Gastrocnemius medialis (tissue), 4 donors: ENCODE data around the gene DBNDD2. TPM values are rescaled to one million over a fixed set of nuclear protein-coding genes. Genes with fewer than 3 reads are reported as not detected.
A peak's percentile ranks its signal among the peaks of the same experiment; 100 is the strongest.

ENCODE experiments used
- ATAC-seq, 2 donors: fragments of 150-250 bp; one replicate each; pipeline ENCODE4 v1.9.1; 2016
- DNase-seq, 2 donors: peaks; one replicate each; pipeline ENCODE4 v3.0.0-alpha.2; 2019
- H3K27ac ChIP-seq, 4 donors: fragments of 200-600 bp; sonication (generic); 1 replicate in 1 of 4; 2 replicates in 3 of 4; pipeline ENCODE4 v1.5.1; 2016 to 2018; ENCODE audit warnings: mild to moderate bottlenecking in 2 of 4, moderate library complexity in 1 of 4
- H3K27me3 ChIP-seq, 3 donors: fragments of 200-600 bp; sonication (generic) in 2 of 3; 1 replicate in 1 of 3; 2 replicates in 2 of 3; pipeline versions ENCODE4 v1.5.1 to v1.6.0; 2016 to 2019; ENCODE audit warnings: mild to moderate bottlenecking in 1 of 3, moderate library complexity in 1 of 3
- H3K36me3 ChIP-seq, 2 donors: fragments of 200-600 bp; sonication (generic) in 1 of 2; one replicate each; pipeline ENCODE4 v1.5.1; 2017 to 2018
- H3K4me1 ChIP-seq, 2 donors: fragments of 200-600 bp; sonication (generic) in 1 of 2; one replicate each; pipeline ENCODE4 v1.5.1; 2016 to 2017; ENCODE audit warnings: mild to moderate bottlenecking in 2 of 2
- H3K4me3 ChIP-seq, 4 donors: fragments of 200-600 bp; sonication (generic) in 3 of 4; 1 replicate in 1 of 4; 2 replicates in 3 of 4; pipeline ENCODE4 v1.5.1; 2016 to 2019; ENCODE audit warnings: mild to moderate bottlenecking in 2 of 4
- H3K9me3 ChIP-seq, 3 donors: fragments of 200-600 bp; sonication (generic) in 2 of 3; 1 replicate in 1 of 3; 2 replicates in 2 of 3; pipeline ENCODE4 v1.5.1; 2016 to 2019
- CTCF ChIP-seq, 5 experiments: fragments of 450-650 bp in 3 of 5; fragments of 200-600 bp in 2 of 5; sonication (generic) in 2 of 5; IDR thresholded peaks in 4 of 5; conservative IDR thresholded peaks in 1 of 5; 1 replicate in 4 of 5; 2 replicates in 1 of 5; pipeline ENCODE4 v1.5.1; 2016 to 2019; ENCODE audit warnings: antibody characterized with exemption in 5 of 5, mild to moderate bottlenecking in 3 of 5, moderate library complexity in 3 of 5
- POLR2A ChIP-seq, 2 donors: fragments of 450-650 bp; IDR thresholded peaks; one replicate each; pipeline ENCODE4 v1.6.1; 2017; ENCODE audit warnings: antibody characterized with exemption in 2 of 2, mild to moderate bottlenecking in 2 of 2, moderate library complexity in 2 of 2
- in situ Hi-C, 4 donors: fragments of 200-750 bp; cut with MboI; loops; one replicate each; pipeline versions ENCODE4 v1.15.0 to v1.8.0; 2017; ENCODE audit warnings: low sequenced_read_pairs in 4 of 4
- intact Hi-C: fragments of 100-400 bp; cut with DNase I; formaldehyde crosslinking; loops from one replicate; pipeline ENCODE4 v1.15.1; 2023; ENCODE audit warnings: low total_unique reads
- total RNA-seq, 4 donors: library from RNA; depleted of rRNA; stranded (reverse); fragments of >200 nt; gene quantifications; one replicate each; pipeline versions ENCODE4 v1.1.0 to v1.2.3, GENCODE V29; 2016

DBNDD2 gene
- total RNA-seq, 4 donors from 2014 or later = 99.5 to 155 (median 121) TPM

- Histone ChIP-seq H3K4me3 (no peak overlapping the region), H3K4me1 (peaks cover 40 to 43% of the 10 kb centered on the region in 2 donors), H3K27me3 (no peaks in the 10 kb centered on the region), H3K36me3 (peaks cover 0 to 26% of the 10 kb centered on the region in 2 donors), H3K27ac (peak overlapping the region; percentile 96 to 100 (median 98)), H3K9me3 (no peaks in the 10 kb centered on the region)
- intact Hi-C loops (no loop called here), in situ Hi-C loops (loop anchor here in 1 of 4 donors (5.0 kb wide), 1 partner anchor 37 kb away; no protein-coding TSS in a partner anchor)
- ATAC-seq (no peak), DNase-seq (no peak)
- TF ChIP-seq POLR2A (IDR thresholded peaks at IDR 0.05) (no peak), CTCF (IDR thresholded peaks at IDR 0.05 in 4 of 5, conservative IDR thresholded peaks at IDR 0.05 in 1 of 5) (no peak)
Measured at GRCh38 chr20:45409521-45410272, 1.6 kb downstream of the DBNDD2 start.

- no peak for DNase-seq
- TF ChIP-seq POLR2A (IDR thresholded peaks at IDR 0.05) = no peak
- TF ChIP-seq CTCF (IDR thresholded peaks at IDR 0.05 in 4 of 5, conservative IDR thresholded peaks at IDR 0.05 in 1 of 5) = no peak
- ATAC-seq = no peak
- Histone ChIP-seq H3K27ac (peak overlapping the region; percentile 96 to 100 (median 98)), H3K4me3 (no peak overlapping the region), H3K36me3 (peaks cover 0 to 26% of the 10 kb centered on the region in 2 donors), H3K9me3 (no peaks in the 10 kb centered on the region), H3K4me1 (peaks cover 46 to 47% of the 10 kb centered on the region in 2 donors), H3K27me3 (no peaks in the 10 kb centered on the region)
- in situ Hi-C loops = loop anchor here in 1 of 4 donors (5.0 kb wide), 1 partner anchor 39 kb away; no protein-coding TSS in a partner anchor
- intact Hi-C loops = no loop called here
Measured at GRCh38 chr20:45410887-45411286, 2.8 kb downstream of the DBNDD2 start.

- Histone ChIP-seq H3K27ac (no peak overlapping the region), H3K4me3 (no peak overlapping the region), H3K36me3 (peaks cover 0 to 26% of the 10 kb centered on the region in 2 donors), H3K9me3 (no peaks in the 10 kb centered on the region), H3K4me1 (peaks cover 50 to 54% of the 10 kb centered on the region in 2 donors), H3K27me3 (no peaks in the 10 kb centered on the region)
- in situ Hi-C loops (loop anchor here in 1 of 4 donors (5.0 kb wide), 1 partner anchor 40 kb away; no protein-coding TSS in a partner anchor), intact Hi-C loops (no loop called here)
- DNase-seq = no peak
- no peak for TF ChIP-seq CTCF (IDR thresholded peaks at IDR 0.05 in 4 of 5, conservative IDR thresholded peaks at IDR 0.05 in 1 of 5)
- no peak for TF ChIP-seq POLR2A (IDR thresholded peaks at IDR 0.05)
- ATAC-seq = no peak
Measured at GRCh38 chr20:45412653-45413052, 4.6 kb downstream of the DBNDD2 start.

GRCh38 chr20:45413479-45413878, 5.4 kb downstream of the DBNDD2 start:
- no peaks in the 10 kb centered on the region for H3K27me3 ChIP-seq
- TF ChIP-seq POLR2A (IDR thresholded peaks at IDR 0.05) = no peak
- no peak for TF ChIP-seq CTCF (IDR thresholded peaks at IDR 0.05 in 4 of 5, conservative IDR thresholded peaks at IDR 0.05 in 1 of 5)
- intact Hi-C loops (no loop called here), in situ Hi-C loops (loop anchor here in 1 of 4 donors (5.0 kb wide), 1 partner anchor 41 kb away; no protein-coding TSS in a partner anchor)
- ATAC-seq = no peak
- peaks cover 42 to 46% of the 10 kb centered on the region in 2 donors for H3K4me1 ChIP-seq
- peaks cover 0 to 26% of the 10 kb centered on the region in 2 donors for H3K36me3 ChIP-seq
- no peak for DNase-seq
- H3K27ac ChIP-seq = no peak overlapping the region
- no peaks in the 10 kb centered on the region for H3K9me3 ChIP-seq
- H3K4me3 ChIP-seq = no peak overlapping the region
